Measurements from ENCODE around the gene SNW1.

SNW1 gene

GRCh38 chr14:77673193-77673592, 87.8 kb downstream of the SNW1 start:
- Histone ChIP-seq H3K27me3 (ENCODE audit: insufficient read depth, low read length, poor library complexity, severe bottlenecking) (no peaks in the 10 kb centered on the region), H3K4me1 (ENCODE audit: insufficient read depth, low read length, poor library complexity, severe bottlenecking) (no peaks in the 10 kb centered on the region), H2AFZ (ENCODE audit: low read length) (no peak overlapping the region), H3K4me2 (ENCODE audit: low read depth, low read length, poor library complexity, severe bottlenecking) (no peak overlapping the region), H3K79me2 (ENCODE audit: insufficient read depth, low read length) (no peaks in the 10 kb centered on the region), H4K20me1 (ENCODE audit: insufficient read depth, low read length, poor library complexity, severe bottlenecking) (no peaks in the 10 kb centered on the region), H3F3A (ENCODE audit: low read depth) (no peaks in the 10 kb centered on the region), H3K9me3 (ENCODE audit: insufficient read depth, low read depth, low read length) (no peaks in the 10 kb centered on the region), H3K4me3 (ENCODE audit: low read length, poor library complexity, severe bottlenecking) (no peak overlapping the region), H3K9me2 (replicated peaks; ENCODE audit: low read depth, low read length) (no peaks in the 10 kb centered on the region), H3K36me3 (ENCODE audit: insufficient read depth, low read length) (peaks cover 30% of the 10 kb centered on the region; the same call in 1 of the 2 replicates), H3K9ac (ENCODE audit: low read depth, low read length, poor library complexity, severe bottlenecking) (no peak overlapping the region)
- TF ChIP-seq CTCF (conservative IDR thresholded peaks at IDR 0.05; ENCODE audit: low read length) (no peak), EZH2phosphoT487 (IDR thresholded peaks at IDR 0.05; ENCODE audit: borderline replicate concordance) (no peak)
